Cardiac fibroblast (primary cell): ENCODE results near the gene MYLK4.
A peak's percentile ranks its signal among the peaks of the same experiment; 100 is the strongest.

ENCODE experiments used
- DNase-seq, 2 donors: peaks; one replicate each; pipeline versions ENCODE4 v3.0.0 to v3.0.0-alpha.2; 2010; ENCODE audit warnings: low read depth in 2 of 2
- H3K4me3 ChIP-seq, 2 donors: replicated peaks in 1 of 2; 1 replicate in 1 of 2; 2 replicates in 1 of 2; pipeline ENCODE4 v1.5.1; 2011; ENCODE audit warnings: low read depth in 2 of 2, low read length in 2 of 2, mild to moderate bottlenecking in 2 of 2, moderate library complexity in 1 of 2
- CTCF ChIP-seq: IDR thresholded peaks from one replicate; pipeline ENCODE4 v1.5.1; 2011; ENCODE audit warnings: low read depth, mild to moderate bottlenecking, low read length, inconsistent platforms

The MYLK4 gene

DNA sequence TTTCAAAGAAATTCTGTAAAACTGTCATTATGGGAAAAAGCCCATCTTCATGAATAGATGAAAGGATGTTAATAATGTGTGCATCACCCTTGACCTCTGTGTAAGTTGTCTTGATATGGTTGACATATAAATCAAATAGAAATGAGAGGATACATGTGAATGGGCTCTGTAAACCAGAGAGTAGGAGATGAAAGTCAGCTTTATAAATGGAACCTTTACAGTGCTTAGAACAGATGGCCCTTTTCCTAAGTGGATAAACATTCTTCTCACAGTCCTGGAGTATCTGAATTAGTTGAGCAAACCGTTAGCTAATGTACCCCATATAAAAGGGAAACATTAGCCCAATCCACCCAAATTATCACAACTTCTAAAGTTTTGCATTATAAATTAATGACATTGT is 57.5 kb downstream of the MYLK4 start:
- H3K4me3 ChIP-seq: no peak overlapping the region
- no peak for TF ChIP-seq CTCF
- DNase-seq: no peak

DNA sequence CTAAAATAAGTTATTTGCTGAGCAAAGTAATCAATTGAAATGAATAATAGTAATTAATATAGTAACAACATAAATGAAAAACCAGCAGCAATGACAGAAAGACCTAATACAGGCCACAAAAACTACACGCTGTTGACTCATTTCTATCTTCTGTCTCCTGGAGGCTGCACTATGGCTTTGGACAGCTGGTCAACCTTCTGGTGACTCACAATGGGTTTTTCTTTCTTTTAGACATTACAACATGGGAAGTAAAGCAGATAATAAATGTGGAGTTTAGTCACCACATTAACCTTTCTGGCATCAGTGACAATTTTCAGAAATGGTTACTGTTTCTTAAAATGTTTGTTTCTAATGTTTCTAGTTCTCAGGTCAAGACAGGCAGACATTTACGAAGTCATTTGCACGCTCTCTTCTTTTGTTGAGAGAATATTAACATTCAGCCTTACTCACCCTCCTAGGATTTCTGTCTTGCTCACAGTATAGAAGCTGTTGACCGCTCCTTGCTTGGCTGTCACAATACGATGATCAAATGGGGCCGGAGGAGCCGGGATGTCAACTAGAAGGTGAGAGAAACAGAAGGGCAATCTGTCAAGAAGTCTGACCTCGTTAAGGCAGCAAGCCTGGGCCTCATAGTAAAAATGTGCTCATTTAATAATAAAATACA is 62.2 kb downstream of the MYLK4 start:
- no peak for TF ChIP-seq CTCF
- no peak overlapping the region for H3K4me3 ChIP-seq
- DNase-seq: peak; percentile 82 to 96

DNA sequence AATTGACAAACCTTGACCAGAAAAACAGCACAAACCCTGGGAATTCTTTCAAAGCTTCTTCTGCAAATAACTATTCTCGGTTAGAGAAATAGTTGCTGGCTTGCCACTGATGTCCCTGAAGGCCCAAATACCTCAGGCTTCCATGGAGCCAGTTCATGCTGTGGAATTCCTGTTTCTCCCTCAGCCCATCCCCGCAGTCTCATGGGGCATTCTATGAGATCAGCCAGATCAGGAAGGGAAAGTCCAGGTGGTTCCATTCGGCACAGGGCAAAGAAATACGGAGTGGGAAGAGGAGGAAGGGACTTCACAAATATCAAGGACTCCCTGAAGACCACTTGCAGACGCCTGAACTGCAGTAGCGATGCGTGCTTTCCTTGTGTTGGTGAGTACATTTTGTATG is 63.3 kb downstream of the MYLK4 start:
- DNase-seq: peak in 1 of 2 donors; percentile 43
- no peak for TF ChIP-seq CTCF
- no peak overlapping the region for H3K4me3 ChIP-seq

DNA sequence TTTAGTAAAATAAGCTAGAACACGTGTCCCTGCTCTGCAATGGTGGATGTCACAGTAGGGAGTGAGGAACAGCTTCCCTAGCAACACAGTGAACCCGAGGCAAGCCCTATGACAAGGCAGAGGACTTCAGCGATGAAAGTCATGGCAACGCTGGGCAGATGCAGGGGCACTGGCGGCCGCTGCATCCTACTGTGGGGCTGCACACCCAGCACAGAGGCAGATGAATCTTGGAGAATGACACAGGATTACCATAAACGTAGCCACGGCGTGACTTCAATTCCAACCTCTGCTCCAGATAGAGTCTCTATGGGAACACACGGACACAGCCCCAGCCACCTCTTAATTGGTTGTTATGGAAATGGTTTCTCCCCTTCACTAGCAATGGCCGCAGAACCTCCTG is 64.2 kb downstream of the MYLK4 start:
- no peak for DNase-seq
- H3K4me3 ChIP-seq: no peak overlapping the region
- no peak for TF ChIP-seq CTCF

GRCh38 chr6:2684766-2685754 is 65.7 kb downstream of the MYLK4 start:
- DNase-seq: no peak
- no peak overlapping the region for H3K4me3 ChIP-seq
- TF ChIP-seq CTCF: no peak

GRCh38 chr6:2684103-2684749 is 66.5 kb downstream of the MYLK4 start:
- no peak for TF ChIP-seq CTCF
- H3K4me3 ChIP-seq: no peak overlapping the region
- peak; percentile 43 to 92 for DNase-seq
